H1 (cell line): ENCODE results near the gene SH2D1A. TPM values are rescaled to one million over a fixed set of nuclear protein-coding genes. Genes with fewer than 3 reads are reported as not detected.

Experiments used
- CHD7 ChIP-seq: fragments of 300-600 bp; sonication (generic); IDR thresholded peaks from 2 replicates; pipeline ENCODE4 v1.7.1; 2012; ENCODE audit warnings: low read length, moderate library complexity, mild to moderate bottlenecking, inconsistent platforms; ENCODE audit not compliant: insufficient replicate concordance
- polyA plus RNA-seq, 7 experiments: library from polyadenylated mRNA; depleted of rRNA in 3 of 7; stranded (reverse) in 5 of 7; unstranded in 2 of 7; fragments of >200 nt in 5 of 7; fragments of 200-250 nt in 2 of 7; gene quantifications; 1 replicate in 5 of 7; 2 replicates in 1 of 7; 4 replicates in 1 of 7; pipeline versions ENCODE4 v1.2.1 to v1.2.3, GENCODE V29; 2011 to 2013; ENCODE audit warnings: missing spikeins in 2 of 7, mixed read lengths in 2 of 7
- total RNA-seq: library from RNA; stranded (reverse); fragmentation: NEBNext Ultra II Directional; extraction: Animal tissue kit (Norgen Biotek cat#: 25700); gene quantifications from 2 replicates; pipeline ENCODE4 v1.2.1, GENCODE V29; 2021

The SH2D1A gene
- total and polyA plus RNA-seq, 2 of the 8 experiments (the other 6 are each of a cell fraction or from before 2014, with no cell fraction given), result not detected

- TF ChIP-seq CHD7, result no peak
- TF ChIP-seq, all 59 proteins: peak for 0
These were observed 46.9 kb downstream of the SH2D1A start (continued) for GRCh38 chrX:124393238-124393637.
